Neural cell (in vitro differentiated cells): ENCODE results near the gene MISFA. TPM values are rescaled to one million over a fixed set of nuclear protein-coding genes. Genes with fewer than 3 reads are reported as not detected.

ENCODE experiments used
- H2AFZ ChIP-seq: fragments of 200-600, 300-800 bp; sonication (generic), shearing (Covaris generic); 2 replicates; pipeline ENCODE4 v1.6.0; 2014; ENCODE audit warnings: low read depth, mild to moderate bottlenecking, antibody characterized with exemption, low read length, moderate library complexity
- H3F3A ChIP-seq: fragments of 200-600 bp; shearing (Covaris generic); 2 replicates; pipeline ENCODE4 v1.6.1; 2016; ENCODE audit warnings: mild to moderate bottlenecking, moderate library complexity, mixed read lengths, antibody characterized with exemption, low read length; ENCODE audit not compliant: insufficient read depth, poor library complexity, severe bottlenecking
- H3K27ac ChIP-seq: fragments of 200-600, 300-800 bp; sonication (generic), shearing (Covaris generic); 2 replicates; pipeline ENCODE4 v1.5.1; 2014; ENCODE audit warnings: mild to moderate bottlenecking, low read length, moderate library complexity
- H3K27me3 ChIP-seq: fragments of 300-800, 200-600 bp; sonication (generic), shearing (Covaris generic); 2 replicates; pipeline ENCODE4 v1.6.0; 2014; ENCODE audit warnings: mild to moderate bottlenecking, low read depth, low read length, moderate library complexity; ENCODE audit not compliant: insufficient read depth
- H3K36me3 ChIP-seq: fragments of 300-800, 200-600 bp; sonication (generic), shearing (Covaris generic); 2 replicates; pipeline ENCODE4 v1.5.1; 2014; ENCODE audit warnings: mild to moderate bottlenecking, antibody characterized with exemption, low read length, moderate library complexity; ENCODE audit not compliant: insufficient read depth
- H3K4me2 ChIP-seq: fragments of 300-800, 200-600 bp; sonication (generic), shearing (Covaris generic); 2 replicates; pipeline ENCODE4 v1.6.0; 2014; ENCODE audit warnings: mild to moderate bottlenecking, low read length
- H3K4me3 ChIP-seq: fragments of 300-800, 200-600 bp; sonication (generic), shearing (Covaris generic); 2 replicates; pipeline ENCODE4 v1.5.1; 2014; ENCODE audit warnings: mild to moderate bottlenecking, low read length, moderate library complexity
- H3K79me2 ChIP-seq: fragments of 200-600 bp; shearing (Covaris generic); replicated peaks from 2 replicates; pipeline ENCODE4 v1.6.0; 2014; ENCODE audit warnings: mild to moderate bottlenecking, low read length, moderate library complexity; ENCODE audit not compliant: insufficient read depth
- H3K9ac ChIP-seq: fragments of 300-800, 200-600 bp; sonication (generic), shearing (Covaris generic); 2 replicates; pipeline ENCODE4 v1.6.1; 2016; ENCODE audit warnings: mild to moderate bottlenecking, low read length, mixed read lengths
- H3K9me2 ChIP-seq: fragments of 200-600 bp; shearing (Covaris generic); 2 replicates; pipeline ENCODE4 v1.6.1; 2016; ENCODE audit warnings: mild to moderate bottlenecking, low read length, mixed read lengths; ENCODE audit not compliant: insufficient read depth
- H3K9me3 ChIP-seq: fragments of 200-600, 300-800 bp; sonication (generic), shearing (Covaris generic); 2 replicates; pipeline ENCODE4 v1.6.1; 2016; ENCODE audit warnings: mild to moderate bottlenecking, mixed run types, low read length, moderate library complexity, mixed read lengths
- H4K20me1 ChIP-seq: fragments of 200-600 bp; shearing (Covaris generic); 2 replicates; pipeline ENCODE4 v1.6.1; 2016; ENCODE audit warnings: mild to moderate bottlenecking, mixed run types; ENCODE audit not compliant: insufficient read depth
- CTCF ChIP-seq: fragments of 450-650 bp; IDR thresholded peaks from 2 replicates; pipeline ENCODE4 v1.5.1; 2014; ENCODE audit warnings: antibody characterized with exemption, mild to moderate bottlenecking, moderate library complexity; ENCODE audit not compliant: poor library complexity, severe bottlenecking
- EP300 ChIP-seq: fragments of 450-650 bp; conservative IDR thresholded peaks from 2 replicates; pipeline ENCODE4 v1.6.1; 2014; ENCODE audit warnings: antibody characterized with exemption, mild to moderate bottlenecking, moderate library complexity; ENCODE audit not compliant: poor library complexity, severe bottlenecking
- EZH2 ChIP-seq: fragments of 200-600, 300-800 bp; shearing (Covaris generic), sonication (generic); IDR thresholded peaks from 2 replicates; pipeline ENCODE4 v1.6.1; 2014; ENCODE audit warnings: antibody characterized with exemption, low read length, borderline replicate concordance, mild to moderate bottlenecking; ENCODE audit not compliant: insufficient read depth, poor library complexity, severe bottlenecking
- MXI1 ChIP-seq: fragments of 450-650 bp; conservative IDR thresholded peaks from 2 replicates; pipeline ENCODE4 v1.6.1; 2014; ENCODE audit warnings: antibody characterized with exemption, mild to moderate bottlenecking; ENCODE audit not compliant: poor library complexity, severe bottlenecking
- POLR2AphosphoS5 ChIP-seq: IDR thresholded peaks from 2 replicates; pipeline ENCODE4 v1.6.1; 2012
- RAD21 ChIP-seq: fragments of 450-650 bp; conservative IDR thresholded peaks from 2 replicates; pipeline ENCODE4 v1.6.1; 2014; ENCODE audit warnings: antibody characterized with exemption, mild to moderate bottlenecking, moderate library complexity
- REST ChIP-seq: IDR thresholded peaks from 2 replicates; pipeline ENCODE4 v1.6.1; 2012; ENCODE audit warnings: borderline replicate concordance
- SMC3 ChIP-seq: fragments of 450-650 bp; conservative IDR thresholded peaks from 2 replicates; pipeline ENCODE4 v1.6.1; 2014; ENCODE audit warnings: antibody characterized with exemption, mild to moderate bottlenecking, moderate library complexity; ENCODE audit not compliant: poor library complexity
- TAF1 ChIP-seq: IDR thresholded peaks from 2 replicates; pipeline ENCODE4 v1.6.1; 2012; ENCODE audit warnings: low read depth
- polyA plus RNA-seq: library from polyadenylated mRNA; depleted of rRNA; stranded (reverse); fragments of >200 nt; gene quantifications from 2 replicates; pipeline ENCODE4 v1.2.3, GENCODE V29; 2014

The MISFA gene
- polyA plus RNA-seq, 1 donor from 2014 or later = 6.0 TPM

DNA sequence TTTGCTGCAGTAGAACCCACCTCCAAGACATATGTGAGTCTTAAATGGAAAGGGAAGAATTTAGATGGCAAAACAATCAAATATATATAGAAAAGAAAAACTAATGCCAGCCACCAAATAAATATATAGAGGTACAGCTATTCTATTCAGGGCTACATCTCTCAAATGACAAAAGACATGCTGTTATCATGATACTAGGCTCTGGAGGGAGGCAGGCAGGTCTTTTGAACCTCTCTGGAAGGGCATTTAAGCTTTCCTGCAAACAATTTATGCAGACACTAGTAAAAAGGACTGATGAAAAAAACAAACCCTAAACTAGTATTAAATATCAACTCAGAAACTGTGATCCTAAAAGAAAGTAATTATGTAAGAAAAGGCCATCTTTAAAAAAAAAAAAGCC lies 35.4 kb upstream of the MISFA start:
- TF ChIP-seq POLR2AphosphoS5 (no peak), REST (no peak), TAF1 (no peak), SMC3 (no peak)
- no peak overlapping the region for H3K9ac ChIP-seq
- H4K20me1 ChIP-seq = no peaks in the 10 kb centered on the region
- H2AFZ ChIP-seq = no peak overlapping the region
- no peaks in the 10 kb centered on the region for H3K9me3 ChIP-seq
- no peaks in the 10 kb centered on the region for H3K9me2 ChIP-seq
- no peaks in the 10 kb centered on the region for H3K79me2 ChIP-seq
- H3K36me3 ChIP-seq = no peaks in the 10 kb centered on the region
- H3K4me2 ChIP-seq = no peak overlapping the region
- no peaks in the 10 kb centered on the region for H3F3A ChIP-seq
- H3K27ac ChIP-seq = no peak overlapping the region
- no peaks in the 10 kb centered on the region for H3K27me3 ChIP-seq
- H3K4me3 ChIP-seq = no peak overlapping the region

GRCh38 chr11:18566406-18566805 lies 33.2 kb upstream of the MISFA start:
- H3K4me2 ChIP-seq = no peak overlapping the region
- TF ChIP-seq POLR2AphosphoS5 (no peak), TAF1 (no peak), REST (no peak), MXI1 (no peak), EP300 (no peak), EZH2 (no peak), SMC3 (no peak), RAD21 (no peak), CTCF (no peak)

More at GRCh38 chr11:18566406-18566805, 33.2 kb upstream of the MISFA start:
- no peak overlapping the region for H3K4me3 ChIP-seq
- no peaks in the 10 kb centered on the region for H3F3A ChIP-seq
- no peak overlapping the region for H3K27ac ChIP-seq
- no peaks in the 10 kb centered on the region for H3K36me3 ChIP-seq
- H3K79me2 ChIP-seq = no peaks in the 10 kb centered on the region
- no peaks in the 10 kb centered on the region for H3K9me3 ChIP-seq
- no peak overlapping the region for H3K9ac ChIP-seq
- no peaks in the 10 kb centered on the region for H4K20me1 ChIP-seq
- no peaks in the 10 kb centered on the region for H3K27me3 ChIP-seq
- no peak overlapping the region for H2AFZ ChIP-seq
- no peaks in the 10 kb centered on the region for H3K9me2 ChIP-seq
